ENCODE data around the gene PWWP2B. TPM values are rescaled to one million over a fixed set of nuclear protein-coding genes. Genes with fewer than 3 reads are reported as not detected.

PWWP2B gene
- total RNA-seq, 4 donors from 2014 or later = 14.9 to 27.3 (median 16.7) TPM

GRCh38 chr10:132381741-132382140, 15.3 kb upstream of the PWWP2B start:
- H3K27me3 ChIP-seq = no peaks in the 10 kb centered on the region
- H3K27ac ChIP-seq = no peak overlapping the region
- H3K36me3 ChIP-seq = no peaks in the 10 kb centered on the region
- intact Hi-C loops (cut with DNase I) = no loop called here
- TF ChIP-seq CTCF (IDR thresholded peaks at IDR 0.05) = no peak
- no peak for TF ChIP-seq POLR2A (IDR thresholded peaks at IDR 0.05)
- 53 to 67% methylated on average over 2 of the region's 2 CpGs for WGBS, 2 donors
- peaks cover 0 to 16% (median 0%) of the 10 kb centered on the region in 3 donors for H3K4me1 ChIP-seq
- H3K4me3 ChIP-seq = no peak overlapping the region
- H3K9me3 ChIP-seq = peaks cover 0 to 7% (median 0%) of the 10 kb centered on the region in 3 donors
- DNase-seq = no peak

GRCh38 chr10:132382231-132382922, 14.6 kb upstream of the PWWP2B start:
- Histone ChIP-seq H3K27me3 (no peaks in the 10 kb centered on the region), H3K9me3 (peaks cover 0 to 7% (median 0%) of the 10 kb centered on the region in 3 donors), H3K27ac (no peak overlapping the region), H3K4me1 (peaks cover 0 to 16% (median 0%) of the 10 kb centered on the region in 3 donors), H3K4me3 (no peak overlapping the region), H3K36me3 (no peaks in the 10 kb centered on the region)
- intact Hi-C loops (cut with DNase I) = no loop called here
- DNase-seq = no peak
- TF ChIP-seq POLR2A (IDR thresholded peaks at IDR 0.05) (no peak), CTCF (IDR thresholded peaks at IDR 0.05) (no peak)
- 74 to 83% methylated on average over 14 to 16 of the region's 16 CpGs for WGBS, 2 donors

- H3K4me3 ChIP-seq = no peak overlapping the region
- WGBS, 2 donors = 75 to 77% methylated on average over 8 of the region's 8 CpGs
- no peak for DNase-seq
- no peaks in the 10 kb centered on the region for H3K27me3 ChIP-seq
- no peaks in the 10 kb centered on the region for H3K36me3 ChIP-seq
- peaks cover 0 to 7% (median 0%) of the 10 kb centered on the region in 3 donors for H3K9me3 ChIP-seq
- intact Hi-C loops (cut with DNase I) = no loop called here
- TF ChIP-seq CTCF (IDR thresholded peaks at IDR 0.05) = no peak
- TF ChIP-seq POLR2A (IDR thresholded peaks at IDR 0.05) = no peak
- no peak overlapping the region for H3K27ac ChIP-seq
- peaks cover 4 to 22% (median 4%) of the 10 kb centered on the region in 3 donors for H3K4me1 ChIP-seq
These were observed 13.9 kb upstream of the PWWP2B start for GRCh38 chr10:132383101-132383500.

GRCh38 chr10:132383751-132384196, 13.2 kb upstream of the PWWP2B start:
- H3K27me3 ChIP-seq = no peaks in the 10 kb centered on the region
- peaks cover 4 to 22% (median 4%) of the 10 kb centered on the region in 3 donors for H3K4me1 ChIP-seq
- H3K27ac ChIP-seq = no peak overlapping the region
- H3K4me3 ChIP-seq = no peak overlapping the region
- no peaks in the 10 kb centered on the region for H3K36me3 ChIP-seq
- intact Hi-C loops (cut with DNase I) = no loop called here
- no peak for DNase-seq
- WGBS, 2 donors = 66 to 70% methylated on average over 7 to 12 of the region's 13 CpGs
- H3K9me3 ChIP-seq = peaks cover 0 to 7% (median 0%) of the 10 kb centered on the region in 3 donors
- TF ChIP-seq POLR2A (IDR thresholded peaks at IDR 0.05) (no peak), CTCF (IDR thresholded peaks at IDR 0.05) (no peak)

GRCh38 chr10:132384618-132385388, 12.2 kb upstream of the PWWP2B start:
- peaks cover 0 to 7% (median 0%) of the 10 kb centered on the region in 3 donors for H3K9me3 ChIP-seq
- no peaks in the 10 kb centered on the region for H3K36me3 ChIP-seq
- H3K4me1 ChIP-seq = peaks cover 4 to 33% (median 6%) of the 10 kb centered on the region in 3 donors
- H3K4me3 ChIP-seq = no peak overlapping the region
- no peak overlapping the region for H3K27ac ChIP-seq
- TF ChIP-seq POLR2A (IDR thresholded peaks at IDR 0.05) (no peak), CTCF (IDR thresholded peaks at IDR 0.05) (no peak)
- H3K27me3 ChIP-seq = no peaks in the 10 kb centered on the region
- no peak for DNase-seq
- WGBS, 2 donors = 60 to 61% methylated on average over 2 to 8 of the region's 20 CpGs
- intact Hi-C loops (cut with DNase I) = no loop called here

Data from esophagus squamous epithelium (tissue), 5 donors.